DMS153 (cell line): ENCODE data around the gene CROCC2.
A peak's percentile ranks its signal among the peaks of the same experiment; 100 is the strongest.

Experiments used
- DNase-seq: peaks from one replicate; lab custom pipeline; 2025; lab: John Stamatoyannopoulos, UW

Gene CROCC2

GRCh38 chr2:240906141-240906910, at the start of gene CROCC2:
CROCC2 (plus strand) TSS chr2:240906336; CDS start chr2:240906514, 178 bp downstream.
- DNase-seq = peak; percentile 14

- DNase-seq = peak; percentile 13
These were observed 48.8 kb upstream of the CROCC2 start for GRCh38 chr2:240857039-240858008.

- DNase-seq = no peak
These were observed 47.8 kb upstream of the CROCC2 start for GRCh38 chr2:240858321-240858720.

- DNase-seq = no peak
These were observed 47.3 kb upstream of the CROCC2 start for GRCh38 chr2:240858871-240859270.

GRCh38 chr2:240861547-240861946, 44.6 kb upstream of the CROCC2 start:
- no peak for DNase-seq

GRCh38 chr2:240864475-240864874, 41.7 kb upstream of the CROCC2 start:
- no peak for DNase-seq

GRCh38 chr2:240865391-240865790, 40.7 kb upstream of the CROCC2 start:
- DNase-seq = no peak

- peak; percentile 24 for DNase-seq
These were observed 37.6 kb upstream of the CROCC2 start, which contains the start of gene AGXT for GRCh38 chr2:240868286-240869108. AGXT (plus strand) TSS chr2:240868824; CDS start chr2:240868866, 42 bp downstream.

- no peak for DNase-seq
These were observed 36.8 kb upstream of the CROCC2 start for GRCh38 chr2:240869109-240869955.

GRCh38 chr2:240869956-240870875, 35.9 kb upstream of the CROCC2 start:
- no peak for DNase-seq

- no peak for DNase-seq
These were observed 34.8 kb upstream of the CROCC2 start for GRCh38 chr2:240871071-240871958.

GRCh38 chr2:240872317-240873097, 33.6 kb upstream of the CROCC2 start:
- no peak for DNase-seq

GRCh38 chr2:240873098-240873788, 32.9 kb upstream of the CROCC2 start:
- DNase-seq = no peak

- DNase-seq = no peak
These were observed 32.1 kb upstream of the CROCC2 start for GRCh38 chr2:240873805-240874714.

- DNase-seq = no peak
These were observed 31.4 kb upstream of the CROCC2 start for GRCh38 chr2:240874715-240875227.
